SU-DHL-6 (cell line): ENCODE results near the gene SCYL2.

Experiments
- CTCF ChIP-seq: fragments of 200-600 bp; sonication (generic); IDR thresholded peaks from one replicate; pipeline ENCODE4 v1.5.1; 2017; ENCODE audit warnings: antibody characterized with exemption, mild to moderate bottlenecking, low read length, moderate library complexity; ENCODE audit not compliant: insufficient read depth, poor library complexity, severe bottlenecking
- EZH2phosphoT487 ChIP-seq: fragments of 200-600 bp; sonication (generic), shearing (Covaris generic); conservative IDR thresholded peaks from 2 replicates; pipeline ENCODE4 v1.6.1; 2018; ENCODE audit warnings: mild to moderate bottlenecking, antibody characterized with exemption, low read length, moderate library complexity, mixed read lengths

GRCh38 chr12:100221523-100221922 is 45.5 kb upstream of the SCYL2 start:
- TF ChIP-seq CTCF (no peak), EZH2phosphoT487 (no peak)
